Vagina (tissue), 2 donors: Measurements from ENCODE around the gene RFLNA. TPM values are rescaled to one million over a fixed set of nuclear protein-coding genes. Genes with fewer than 3 reads are reported as not detected.

ENCODE experiments used
- DNase-seq, 2 donors: peaks; one replicate each; pipeline ENCODE4 v3.0.0-alpha.2; 2017; ENCODE audit errors: extremely low spot score in 2 of 2
- H3K27ac ChIP-seq: fragments of 200-600 bp; sonication (generic); one replicate; pipeline ENCODE4 v1.5.1; 2019
- H3K27me3 ChIP-seq: fragments of 200-600 bp; sonication (generic); one replicate; pipeline ENCODE4 v1.5.1; 2019
- H3K36me3 ChIP-seq, 2 donors: fragments of 200-600 bp; sonication (generic); one replicate each; pipeline ENCODE4 v1.5.1; 2017 to 2019
- H3K4me1 ChIP-seq: fragments of 200-600 bp; sonication (generic); one replicate; pipeline ENCODE4 v1.5.1; 2019
- H3K4me3 ChIP-seq, 2 donors: fragments of 200-600 bp; sonication (generic); 1 replicate in 1 of 2; 2 replicates in 1 of 2; pipeline ENCODE4 v1.5.1; 2016 to 2019
- H3K9me3 ChIP-seq: fragments of 200-600 bp; sonication (generic); one replicate; pipeline ENCODE4 v1.5.1; 2019
- CTCF ChIP-seq, 3 experiments: fragments of 450-650 bp in 2 of 3; fragments of 200-600 bp in 1 of 3; sonication (generic) in 1 of 3; IDR thresholded peaks; one replicate each; pipeline ENCODE4 v1.5.1; 2017 to 2019; ENCODE audit warnings: antibody characterized with exemption in 3 of 3, mild to moderate bottlenecking in 2 of 3, moderate library complexity in 2 of 3
- POLR2A ChIP-seq, 2 donors: fragments of 450-650 bp; IDR thresholded peaks; one replicate each; pipeline ENCODE4 v1.6.1; 2017; ENCODE audit warnings: antibody characterized with exemption in 2 of 2, mild to moderate bottlenecking in 2 of 2, moderate library complexity in 2 of 2
- POLR2AphosphoS5 ChIP-seq, 2 donors: sonication (generic); formaldehyde crosslinking; IDR thresholded peaks; one replicate each; pipeline ENCODE4 v1.9.0; 2017; ENCODE audit warnings: antibody characterized with exemption in 2 of 2, mild to moderate bottlenecking in 2 of 2, low read depth in 1 of 2; ENCODE audit not compliant: insufficient read depth in 1 of 2
- intact Hi-C: fragments of 100-400 bp; cut with DNase I; formaldehyde crosslinking; loops from one replicate; pipeline ENCODE4 v1.15.1; 2023
- total RNA-seq: library from RNA; depleted of rRNA; stranded (reverse); fragments of >200 nt; gene quantifications from one replicate; pipeline ENCODE4 v1.2.3, GENCODE V29; 2016

The RFLNA gene
- total RNA-seq, 1 donor from 2014 or later, result 1.7 TPM

- Histone ChIP-seq H3K4me1 (peaks cover 10% of the 10 kb centered on the region), H3K4me3 (no peak overlapping the region), H3K27ac (no peak overlapping the region), H3K36me3 (peaks cover 0 to 85% of the 10 kb centered on the region in 2 donors), H3K9me3 (no peaks in the 10 kb centered on the region), H3K27me3 (no peaks in the 10 kb centered on the region)
- DNase-seq, result no peak
- intact Hi-C loops, result no loop called here
- TF ChIP-seq POLR2A (IDR thresholded peaks at IDR 0.05) (no peak), CTCF (IDR thresholded peaks at IDR 0.05) (no peak), POLR2AphosphoS5 (IDR thresholded peaks at IDR 0.05; ENCODE audit: insufficient read depth in 1 of 2, low read depth in 1 of 2) (no peak)
These were observed 57.4 kb downstream of the RFLNA start for GRCh38 chr12:124352257-124352656.

- H3K36me3 ChIP-seq, result peaks cover 0 to 85% of the 10 kb centered on the region in 2 donors
- H3K27ac ChIP-seq, result no peak overlapping the region
- H3K4me1 ChIP-seq, result peaks cover 10% of the 10 kb centered on the region
- H3K9me3 ChIP-seq, result no peaks in the 10 kb centered on the region
- TF ChIP-seq POLR2AphosphoS5 (IDR thresholded peaks at IDR 0.05; ENCODE audit: insufficient read depth in 1 of 2, low read depth in 1 of 2) (peak in 1 of 2 donors; percentile 22), CTCF (IDR thresholded peaks at IDR 0.05) (no peak), POLR2A (IDR thresholded peaks at IDR 0.05) (no peak)
- no peak overlapping the region for H3K4me3 ChIP-seq
- no peak for DNase-seq
- intact Hi-C loops, result no loop called here
- H3K27me3 ChIP-seq, result no peaks in the 10 kb centered on the region
These were observed 57.9 kb downstream of the RFLNA start for GRCh38 chr12:124352839-124353238.

GRCh38 chr12:124354400-124354799, 59.5 kb downstream of the RFLNA start:
- no peak overlapping the region for H3K4me3 ChIP-seq
- intact Hi-C loops, result no loop called here
- DNase-seq, result no peak
- H3K9me3 ChIP-seq, result no peaks in the 10 kb centered on the region
- TF ChIP-seq POLR2A (IDR thresholded peaks at IDR 0.05) (no peak), POLR2AphosphoS5 (IDR thresholded peaks at IDR 0.05; ENCODE audit: insufficient read depth in 1 of 2, low read depth in 1 of 2) (no peak), CTCF (IDR thresholded peaks at IDR 0.05) (no peak)
- no peaks in the 10 kb centered on the region for H3K27me3 ChIP-seq
- H3K36me3 ChIP-seq, result peaks cover 0 to 90% of the 10 kb centered on the region in 2 donors
- H3K4me1 ChIP-seq, result peaks cover 18% of the 10 kb centered on the region
- no peak overlapping the region for H3K27ac ChIP-seq

- DNase-seq, result no peak
- peaks cover 34% of the 10 kb centered on the region for H3K4me1 ChIP-seq
- H3K27me3 ChIP-seq, result no peaks in the 10 kb centered on the region
- no peak overlapping the region for H3K27ac ChIP-seq
- H3K9me3 ChIP-seq, result no peaks in the 10 kb centered on the region
- no peak overlapping the region for H3K4me3 ChIP-seq
- intact Hi-C loops, result no loop called here
- TF ChIP-seq POLR2A (IDR thresholded peaks at IDR 0.05) (no peak), CTCF (IDR thresholded peaks at IDR 0.05) (no peak), POLR2AphosphoS5 (IDR thresholded peaks at IDR 0.05; ENCODE audit: insufficient read depth in 1 of 2, low read depth in 1 of 2) (no peak)
- H3K36me3 ChIP-seq, result peaks cover 0 to 81% of the 10 kb centered on the region in 2 donors
These were observed 61.3 kb downstream of the RFLNA start for GRCh38 chr12:124356221-124356620.

- DNase-seq, result no peak
- Histone ChIP-seq H3K36me3 (peaks cover 0 to 72% of the 10 kb centered on the region in 2 donors), H3K4me1 (peaks cover 33% of the 10 kb centered on the region), H3K9me3 (no peaks in the 10 kb centered on the region), H3K4me3 (no peak overlapping the region), H3K27ac (no peak overlapping the region), H3K27me3 (no peaks in the 10 kb centered on the region)
- intact Hi-C loops, result no loop called here
- TF ChIP-seq CTCF (IDR thresholded peaks at IDR 0.05) (no peak), POLR2A (IDR thresholded peaks at IDR 0.05) (no peak), POLR2AphosphoS5 (IDR thresholded peaks at IDR 0.05; ENCODE audit: insufficient read depth in 1 of 2, low read depth in 1 of 2) (no peak)
These were observed 62.7 kb downstream of the RFLNA start for GRCh38 chr12:124357616-124358015.
